EL (cell line): ENCODE measurements around the gene C1QTNF2.
A peak's percentile ranks its signal among the peaks of the same experiment; 100 is the strongest.
"Not testable (repeated sequence)": the region's sequence is repeated elsewhere in the genome, so short reads cannot be mapped to it uniquely, and the experiment has no call there.

Experiments
- DNase-seq: peaks from one replicate; pipeline ENCODE4 v3.0.0-alpha.2; 2016

Gene C1QTNF2

DNA sequence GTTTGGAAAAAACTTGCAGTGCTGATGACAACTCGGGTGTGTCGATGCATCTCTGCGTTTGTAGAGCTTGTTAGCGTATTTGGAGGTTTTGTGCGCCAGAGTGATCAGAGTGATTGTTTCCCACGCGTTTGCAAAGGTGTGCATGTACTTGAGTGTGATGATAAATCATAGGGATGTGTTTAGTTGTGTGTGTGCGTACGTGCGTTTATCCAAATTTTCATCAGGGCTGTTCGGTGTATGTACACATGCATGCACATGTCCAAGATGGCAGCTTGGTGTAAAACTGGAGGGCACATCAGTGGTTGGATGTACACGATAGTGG lies 248 bp upstream of the C1QTNF2 start:
- DNase-seq: no peak

DNA sequence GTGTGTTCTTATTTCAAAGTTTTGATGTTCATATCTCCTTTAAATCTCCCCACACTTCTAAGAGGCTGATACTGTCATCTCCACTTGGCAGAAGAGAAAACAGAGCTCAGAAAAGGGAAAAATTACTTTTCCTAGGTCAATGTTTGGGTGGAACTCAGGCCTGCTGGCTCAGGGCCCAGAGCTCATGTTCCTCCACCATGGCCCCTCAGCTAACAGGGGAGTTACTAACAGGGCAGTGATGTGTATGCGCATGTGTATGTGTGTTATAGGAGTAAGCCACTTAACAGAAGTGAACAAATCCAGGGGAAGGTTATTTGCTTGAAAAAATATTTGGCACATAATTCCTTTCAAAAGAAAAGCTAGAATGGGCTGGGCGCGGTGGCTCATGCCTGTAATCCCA lies 2.5 kb downstream of the C1QTNF2 start:
- no peak for DNase-seq

DNA sequence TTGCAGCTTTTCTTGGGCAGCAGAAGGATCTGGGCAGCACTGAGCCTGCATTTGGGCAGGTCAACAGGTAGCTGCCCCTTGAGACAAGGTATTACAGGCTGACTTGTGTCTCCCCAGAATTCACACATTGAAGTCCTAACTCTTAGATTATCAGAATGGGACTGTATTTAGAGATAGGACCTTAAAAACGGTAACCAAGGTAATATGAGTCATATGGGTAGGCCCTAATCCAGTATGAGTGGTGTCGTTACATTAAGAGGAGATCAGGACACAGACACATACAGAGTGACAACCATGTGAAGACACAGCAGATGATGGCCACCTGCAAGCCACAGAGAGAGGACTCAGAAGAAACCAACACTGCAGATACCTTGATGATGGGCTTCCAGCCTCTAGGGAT lies 3.2 kb downstream of the C1QTNF2 start:
- DNase-seq: no peak

DNA sequence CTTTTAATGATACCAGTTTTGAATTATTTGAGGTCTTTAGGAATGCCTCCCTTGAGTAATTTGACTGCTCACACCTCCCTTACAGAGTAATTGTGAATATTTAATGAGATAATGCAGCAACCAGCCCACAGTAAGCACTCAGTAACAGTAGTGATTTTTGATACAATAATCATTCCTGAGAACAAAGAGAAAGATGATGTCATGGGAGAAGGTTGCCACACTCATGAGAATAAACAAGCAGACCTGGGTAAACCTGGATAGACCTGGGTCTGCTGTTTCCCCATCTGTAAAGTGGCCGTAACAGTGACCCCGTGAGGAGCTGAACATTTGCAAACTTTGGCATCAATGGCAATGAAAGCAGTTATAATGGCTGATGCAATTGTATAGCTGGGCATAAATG lies 4.2 kb downstream of the C1QTNF2 start:
- no peak for DNase-seq

DNA sequence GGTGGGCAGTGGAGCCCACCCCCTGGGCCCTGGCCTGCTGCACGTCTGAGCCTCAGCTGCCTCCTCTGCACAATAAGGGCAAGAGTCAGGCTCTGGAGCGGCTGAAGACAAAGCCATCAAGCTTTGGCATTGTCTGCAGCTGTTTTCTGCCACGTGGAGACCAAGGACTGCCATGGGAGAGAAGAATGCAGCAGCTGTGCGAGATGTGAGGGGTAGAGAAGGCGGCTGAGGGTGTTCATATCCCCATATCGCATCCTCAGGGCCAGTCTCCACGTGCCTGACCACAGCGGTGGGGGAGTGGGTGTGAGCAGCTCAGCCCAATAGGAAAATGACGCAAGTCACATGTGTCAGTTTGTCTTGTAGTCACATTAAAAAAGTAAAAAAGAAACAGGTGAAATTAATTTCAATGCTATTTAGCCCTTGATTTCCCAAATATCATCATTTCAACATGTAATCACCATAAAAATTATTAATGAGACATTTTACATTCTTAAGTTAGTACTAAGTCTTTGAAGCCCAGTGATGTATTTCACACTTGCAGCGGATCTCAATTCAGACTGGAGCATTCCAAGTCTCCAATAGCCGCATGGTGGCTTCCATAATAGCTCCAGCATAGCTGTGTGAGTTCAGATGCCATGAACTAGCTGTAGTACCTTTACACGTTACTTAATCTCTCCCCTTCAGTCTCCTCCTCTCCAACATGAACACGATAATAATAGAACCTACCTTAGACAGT lies 6.6 kb downstream of the C1QTNF2 start:
- DNase-seq: no peak

DNA sequence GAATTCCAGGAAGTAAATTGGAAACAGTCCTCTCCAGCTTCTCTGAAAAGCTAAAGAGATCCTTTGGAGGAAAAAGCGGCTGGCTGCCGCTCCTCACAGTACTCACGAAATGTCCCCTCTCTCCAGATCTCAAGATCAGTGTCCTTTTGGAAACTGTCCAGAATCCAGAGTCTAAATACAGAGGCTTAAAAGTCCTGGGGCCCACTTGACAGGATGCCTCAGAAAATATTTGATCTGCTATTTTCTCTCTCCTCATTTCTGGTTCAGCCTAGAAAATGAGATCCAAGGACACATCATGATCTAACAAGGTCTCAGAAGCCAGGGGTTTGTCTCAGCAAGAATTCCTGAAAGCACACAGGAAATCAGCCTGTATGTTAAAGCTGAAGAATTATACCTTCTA lies 7.2 kb downstream of the C1QTNF2 start:
- no peak for DNase-seq

DNA sequence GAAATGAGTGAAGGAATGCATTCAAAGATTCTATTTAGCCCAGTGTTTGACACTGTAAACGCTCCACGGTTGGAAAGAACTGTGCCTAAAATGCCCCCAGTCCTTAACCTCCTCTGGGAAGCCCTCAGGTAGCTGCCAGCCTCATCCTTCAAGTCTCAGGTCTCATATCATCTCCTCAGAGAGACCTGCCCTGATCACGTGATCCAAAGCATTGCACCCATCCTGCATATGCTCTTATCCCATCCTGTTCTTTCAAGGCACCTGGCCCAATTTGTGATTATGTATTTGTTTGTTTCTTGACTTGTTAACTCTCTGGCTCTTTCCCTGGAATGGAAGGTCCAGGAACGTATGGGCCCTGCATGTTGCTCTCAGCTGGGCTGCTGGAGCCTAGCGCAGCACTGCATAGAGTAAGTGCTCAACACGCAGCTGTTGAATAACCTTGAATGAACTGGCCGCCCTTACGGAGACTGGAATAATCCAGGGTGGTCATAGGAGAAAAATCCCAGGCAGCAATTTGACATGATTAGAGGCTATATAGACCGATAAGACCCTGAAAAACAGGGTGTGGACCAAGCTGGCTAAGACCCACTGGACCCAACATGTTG lies 8.7 kb downstream of the C1QTNF2 start:
- DNase-seq: no peak

DNA sequence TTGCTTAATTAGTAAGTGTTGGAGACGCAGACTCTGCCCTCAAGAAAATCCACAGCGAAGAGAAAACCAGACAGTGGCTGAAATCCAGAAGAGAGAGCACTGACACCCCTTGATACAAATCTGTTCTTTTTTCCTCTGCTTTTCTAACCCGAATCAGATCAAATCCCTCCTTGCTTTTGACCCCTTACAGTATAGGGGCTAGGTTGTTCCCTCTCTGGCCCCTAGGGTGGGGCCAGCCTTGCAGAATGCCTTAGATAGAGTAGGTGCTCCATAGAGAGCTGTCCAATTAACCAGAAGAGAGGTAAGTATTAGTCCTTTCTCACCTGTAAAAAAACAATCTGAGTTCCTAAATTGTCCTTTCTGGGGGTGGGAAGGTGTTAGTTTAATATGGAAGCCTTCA lies 10.1 kb downstream of the C1QTNF2 start:
- DNase-seq: no peak

DNA sequence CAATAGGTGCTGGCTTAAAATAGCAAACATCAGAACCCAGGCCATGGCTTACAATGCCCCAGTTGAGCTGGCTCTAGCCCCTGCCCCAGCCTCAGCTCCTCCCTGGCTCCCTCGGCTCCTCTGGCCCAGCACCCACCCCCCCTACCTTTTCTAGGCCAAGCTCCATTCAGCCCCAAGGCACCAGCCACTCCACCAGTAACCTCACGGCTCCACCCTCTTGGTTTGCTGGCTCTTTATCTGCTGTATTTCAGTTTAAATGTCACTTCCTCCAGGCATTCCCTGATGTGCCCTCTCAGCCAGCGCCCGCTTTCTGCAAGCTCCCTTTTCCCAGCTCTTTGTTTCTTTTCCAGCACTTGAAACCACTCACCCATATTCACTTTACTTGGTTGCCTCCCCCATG lies 10.6 kb downstream of the C1QTNF2 start:
- DNase-seq: no peak

DNA sequence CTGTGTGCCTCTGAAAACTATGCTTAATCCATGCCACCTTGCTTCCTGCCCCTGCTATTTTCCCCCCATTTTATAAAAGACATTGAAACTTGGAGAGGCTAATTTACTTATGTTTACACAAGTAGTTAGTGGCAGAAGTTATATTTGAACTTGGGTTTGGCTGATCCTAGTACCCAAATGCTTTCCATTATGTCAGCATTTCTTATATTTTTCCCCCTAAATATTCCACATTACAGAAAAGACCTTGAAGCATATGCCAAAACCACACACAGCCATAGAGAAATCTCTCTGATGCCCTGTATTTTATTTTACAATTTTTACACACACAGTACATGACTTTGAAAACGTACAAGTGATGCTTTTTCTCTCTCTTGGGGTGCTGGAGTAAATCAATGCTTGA lies 11.2 kb downstream of the C1QTNF2 start:
- DNase-seq: no peak

DNA sequence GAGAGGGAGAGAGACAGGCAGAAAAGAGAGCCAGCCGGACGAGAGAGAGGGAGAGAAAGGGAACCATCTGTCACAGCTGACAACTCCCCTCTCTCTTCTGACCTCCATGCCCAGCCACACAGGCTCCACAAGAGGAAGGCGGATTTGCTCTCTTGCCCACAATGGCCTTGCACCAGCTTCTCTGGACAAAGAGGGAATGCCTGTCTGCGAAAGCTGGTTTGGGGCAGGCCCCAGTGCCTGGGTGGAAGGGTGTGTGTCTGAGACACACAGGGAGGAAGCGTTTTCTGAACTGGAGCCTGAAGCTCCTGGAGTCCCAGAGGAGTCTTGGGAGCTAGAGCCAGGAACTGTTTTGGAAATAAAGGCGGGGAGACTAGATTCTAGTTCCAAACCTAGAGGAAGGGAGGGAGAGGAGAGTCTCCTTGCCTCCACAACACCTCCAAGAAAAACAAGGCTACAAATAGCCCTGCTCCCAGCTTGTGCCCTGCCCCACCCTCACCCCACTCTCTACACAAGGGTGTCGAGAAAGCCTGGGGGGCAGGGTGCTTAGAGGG lies 12.5 kb downstream of the C1QTNF2 start:
- DNase-seq: no peak

DNA sequence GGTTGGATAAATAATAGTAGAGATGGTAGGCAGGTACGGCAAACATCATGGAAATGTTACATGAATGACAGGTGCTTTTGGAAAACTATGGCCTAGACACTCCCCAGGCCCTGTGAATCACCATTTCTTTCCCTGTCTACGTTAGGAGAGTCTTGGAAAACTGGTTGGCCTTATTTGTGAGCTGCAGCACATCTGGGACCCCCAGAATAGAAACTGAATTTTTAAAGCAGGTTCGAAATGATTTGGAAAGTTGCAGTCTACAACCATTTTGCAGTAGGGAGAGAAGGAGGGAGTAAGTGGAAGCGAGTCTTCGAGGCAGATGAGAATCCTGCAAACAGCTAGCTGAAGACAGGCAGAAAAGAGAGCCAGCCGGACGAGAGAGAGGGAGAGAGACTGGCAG lies 13.0 kb downstream of the C1QTNF2 start:
- DNase-seq: no peak

DNA sequence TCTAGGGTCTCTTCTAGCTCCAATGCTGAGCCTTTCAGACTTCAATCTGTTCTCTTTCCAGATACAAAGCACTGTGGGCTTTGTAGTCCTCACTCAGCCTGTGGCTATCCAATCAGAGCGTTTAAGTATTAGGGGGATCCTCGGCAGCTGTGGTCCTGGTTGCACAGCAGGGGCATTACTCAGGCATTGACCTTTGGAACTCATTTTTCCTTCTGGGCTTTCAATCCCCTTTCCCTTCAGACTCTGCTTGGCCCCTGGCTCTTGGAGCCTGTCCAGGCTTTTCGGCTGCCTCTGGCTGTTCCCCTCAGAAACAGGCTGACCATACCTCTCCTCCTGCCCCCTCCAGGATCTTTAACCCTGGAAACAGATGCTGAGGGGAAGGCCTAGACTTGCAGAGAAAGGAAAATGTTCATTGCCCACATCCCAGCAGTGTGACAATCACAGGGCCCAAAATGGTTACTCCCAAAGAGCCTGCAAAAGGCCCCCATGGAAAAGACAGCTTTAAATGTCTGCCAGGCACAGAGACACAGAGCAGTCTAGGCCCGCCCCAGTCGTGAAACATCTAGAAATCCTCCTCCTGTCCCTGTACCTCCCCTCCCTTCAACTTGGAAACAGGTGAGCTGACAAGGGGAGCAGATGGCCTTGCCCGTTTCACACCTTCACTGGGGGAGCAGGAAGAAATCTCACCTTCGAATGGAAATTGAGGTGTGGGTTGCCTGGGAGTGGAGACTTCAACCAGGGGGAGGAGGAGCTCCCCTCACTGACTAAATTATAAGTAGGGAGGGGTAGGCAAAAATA lies 13.7 kb downstream of the C1QTNF2 start:
- DNase-seq: no peak

DNA sequence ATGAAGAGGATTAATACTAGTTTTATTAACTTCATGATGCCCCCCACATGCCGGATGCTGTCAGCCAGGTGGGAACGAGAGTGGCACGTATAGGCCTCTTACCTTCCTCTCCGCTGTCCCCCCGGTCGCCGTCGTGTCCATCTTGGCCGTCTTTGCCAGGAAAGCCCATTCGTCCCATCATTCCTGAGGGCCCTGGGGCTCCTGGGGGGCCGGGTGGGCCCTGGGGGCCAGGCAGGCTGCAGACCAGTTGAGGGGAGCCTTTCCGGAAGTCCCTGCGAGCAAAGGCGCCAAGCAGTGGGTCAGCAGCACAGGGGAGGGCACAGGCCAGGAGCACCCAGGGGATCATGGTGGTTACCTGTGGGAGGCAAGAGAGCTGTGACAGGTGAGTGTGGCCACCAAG lies 15.8 kb downstream of the C1QTNF2 start:
- no peak for DNase-seq

DNA sequence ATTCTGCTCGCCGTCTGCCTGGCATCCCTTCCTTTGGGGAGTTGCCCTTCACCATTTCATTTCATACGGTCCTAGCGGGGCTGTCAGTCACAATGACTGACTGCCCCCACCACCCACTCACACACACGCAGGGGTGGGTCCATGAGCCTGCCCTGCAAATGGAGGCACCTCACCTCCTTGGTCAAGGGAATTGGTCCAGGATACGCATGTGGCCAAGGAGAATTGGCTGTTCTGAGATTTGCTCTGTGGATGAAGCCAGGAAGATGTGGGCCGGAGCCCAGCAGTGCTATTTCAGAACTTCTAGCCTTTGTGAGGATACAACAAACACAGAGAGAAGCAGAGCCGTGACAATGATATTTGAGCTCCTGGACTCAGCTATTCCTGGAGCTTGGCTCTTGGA lies 17.0 kb downstream of the C1QTNF2 start:
- no peak for DNase-seq

DNA sequence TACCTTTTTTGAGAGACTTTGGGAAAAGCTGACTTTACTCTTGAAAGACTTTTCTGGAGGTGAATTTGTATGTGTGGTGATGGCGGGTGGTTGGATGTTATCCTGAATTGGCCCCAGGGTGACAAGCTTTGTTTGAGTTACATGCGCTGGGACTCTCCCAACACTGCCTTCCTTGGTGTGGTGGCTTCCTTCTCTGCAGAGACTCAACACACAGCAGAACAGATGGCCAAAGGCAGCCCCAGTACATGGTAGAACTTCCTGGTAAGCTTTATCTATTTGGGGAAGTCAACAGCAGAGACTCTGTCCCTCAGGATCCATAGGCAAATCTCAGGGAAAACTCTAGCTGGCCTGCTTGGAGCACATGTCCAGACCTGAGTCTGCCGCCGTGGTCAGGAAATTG lies 18.1 kb downstream of the C1QTNF2 start:
- no peak for DNase-seq

DNA sequence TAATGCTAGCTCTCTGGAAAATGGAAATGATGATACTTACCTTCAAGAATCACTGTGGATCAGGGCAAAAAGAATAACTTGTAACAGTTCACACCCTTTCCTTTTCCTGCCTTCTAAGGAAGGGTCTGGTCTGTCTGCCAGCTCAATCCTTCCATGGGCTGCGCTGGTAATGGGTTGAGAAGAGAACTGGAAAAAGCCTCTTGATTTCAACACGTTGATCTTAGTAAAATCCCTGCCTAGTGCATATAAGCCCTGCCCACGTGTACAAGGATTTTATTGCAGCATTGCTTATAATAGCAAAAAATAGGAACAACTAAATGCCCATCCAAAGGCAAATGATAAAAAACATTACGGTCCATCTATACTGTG lies 20.5 kb downstream of the C1QTNF2 start:
- DNase-seq: no peak

DNA sequence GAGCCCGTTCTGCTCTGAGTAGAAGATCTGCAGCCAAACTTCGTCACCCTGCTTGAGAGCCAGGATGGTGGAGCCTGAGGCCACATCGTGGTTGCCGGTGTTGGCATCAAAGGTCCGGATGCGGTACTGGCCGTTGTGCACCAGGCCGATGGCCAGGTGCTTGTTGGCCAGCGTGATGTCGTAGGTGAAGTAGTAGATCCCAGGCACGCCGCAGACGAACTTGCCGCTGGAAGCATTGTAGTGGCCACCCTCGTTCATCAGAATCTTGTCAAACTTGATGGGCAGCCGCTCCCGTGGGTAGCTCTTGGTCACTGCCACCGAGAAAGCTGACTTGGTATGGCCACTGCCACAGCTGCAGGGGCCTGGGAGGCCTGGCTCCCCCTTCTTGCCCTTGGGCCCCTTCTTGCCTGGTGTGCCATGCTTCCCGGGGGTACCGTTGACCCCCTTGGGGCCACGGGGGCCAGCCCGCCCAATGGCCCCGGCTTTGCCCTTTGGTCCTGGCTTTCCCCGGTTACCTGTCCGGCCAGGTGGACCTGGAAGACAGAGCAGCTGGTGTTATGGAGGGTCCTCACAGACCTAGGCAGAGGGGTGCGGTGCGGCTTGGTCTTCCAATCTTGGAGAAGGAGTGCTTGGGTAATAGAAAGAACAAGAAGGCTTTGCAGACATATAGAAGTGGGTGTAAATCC lies 21.0 kb downstream of the C1QTNF2 start:
- DNase-seq: no peak

DNA sequence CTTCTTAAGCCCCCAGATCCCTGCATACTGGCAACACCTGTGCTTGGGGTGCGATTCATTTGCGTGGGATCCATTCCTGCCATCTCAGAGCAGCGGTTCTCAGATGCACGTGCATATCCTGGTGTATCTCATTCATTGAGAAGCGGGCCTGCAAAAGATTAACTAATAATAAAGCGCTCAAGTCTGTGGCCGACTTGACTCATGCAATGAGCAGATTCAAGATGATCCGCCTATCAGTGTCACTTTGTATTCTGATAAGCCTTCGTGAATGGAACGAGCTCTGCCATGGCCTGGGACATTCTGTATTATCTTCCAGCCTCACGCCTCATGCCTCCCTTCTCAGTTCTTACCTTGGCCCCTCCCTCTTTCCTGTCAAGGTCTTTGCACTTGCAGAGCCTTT lies 22.3 kb downstream of the C1QTNF2 start:
- DNase-seq: no peak

DNA sequence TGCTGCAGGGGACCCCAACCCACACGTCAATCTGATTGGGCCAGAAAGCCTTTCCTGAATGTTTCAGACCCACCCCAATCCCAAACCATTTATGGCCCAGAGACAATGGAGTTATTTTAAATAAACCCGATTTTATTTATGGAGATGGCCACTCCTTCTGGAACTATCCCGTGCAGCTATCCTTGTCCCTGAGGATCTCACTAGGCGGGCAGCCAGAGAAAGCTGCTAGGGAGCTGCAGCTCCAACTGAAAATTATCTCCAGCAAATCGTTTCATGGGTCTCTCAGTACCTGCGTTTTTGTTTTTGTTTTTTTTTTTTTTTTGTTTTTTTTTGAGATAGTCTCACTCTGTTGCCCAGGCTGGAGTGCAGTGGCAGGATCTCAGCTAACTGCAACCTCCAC lies 23.0 kb downstream of the C1QTNF2 start:
- no peak for DNase-seq

DNA sequence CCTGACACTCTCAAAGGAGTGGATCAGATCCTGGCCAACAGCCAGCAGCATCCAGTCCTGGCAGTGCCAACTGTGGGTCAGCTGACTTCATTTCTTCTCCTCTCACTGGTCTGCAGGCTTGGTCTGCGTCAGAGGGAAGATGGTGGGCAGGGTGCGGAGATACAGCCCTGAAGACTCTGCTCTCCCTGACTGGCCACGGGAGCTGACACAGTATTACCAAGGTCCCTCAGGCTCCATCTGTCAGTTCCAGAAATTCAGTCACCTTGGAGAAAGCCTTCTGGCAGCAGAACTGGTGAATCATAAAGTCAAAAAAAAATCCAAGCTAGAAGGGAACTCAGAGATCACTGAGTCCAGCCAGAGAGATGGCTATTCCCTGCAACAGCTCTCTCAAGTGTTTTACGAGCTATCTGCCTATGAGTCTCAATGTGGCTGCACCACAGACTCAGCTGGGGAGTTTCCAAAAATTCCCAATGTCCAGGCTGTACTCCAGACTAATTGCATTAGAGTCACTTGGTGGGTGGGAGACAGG lies 27.9 kb downstream of the C1QTNF2 start:
- DNase-seq: peak; percentile 61

DNA sequence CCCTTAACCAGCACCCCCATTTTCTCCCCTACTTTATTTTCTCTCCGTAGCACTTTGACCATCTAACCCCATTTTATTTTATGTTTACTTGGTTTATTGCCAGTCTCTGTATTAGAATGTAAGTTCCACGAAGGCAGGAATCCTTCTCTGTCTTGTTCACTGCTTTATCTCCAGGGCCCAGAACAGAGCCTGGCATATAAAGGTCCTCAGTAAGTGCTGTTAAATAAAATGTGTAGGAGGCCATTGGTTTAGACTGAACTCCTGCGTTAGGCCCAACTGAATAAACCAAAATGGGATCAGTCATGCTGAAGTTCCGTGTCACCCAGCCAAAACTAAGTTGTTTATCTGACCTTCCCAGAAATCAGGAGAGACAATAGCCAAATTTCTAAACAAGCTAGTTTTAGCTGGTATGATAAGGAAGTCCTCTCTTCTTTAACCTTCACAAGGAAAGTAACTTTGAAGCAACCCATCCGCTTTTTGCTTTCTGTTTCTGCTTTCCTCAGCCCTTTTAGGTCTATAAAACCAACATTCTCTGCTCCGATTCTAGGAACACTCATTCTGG lies 29.0 kb downstream of the C1QTNF2 start:
- DNase-seq: no peak

DNA sequence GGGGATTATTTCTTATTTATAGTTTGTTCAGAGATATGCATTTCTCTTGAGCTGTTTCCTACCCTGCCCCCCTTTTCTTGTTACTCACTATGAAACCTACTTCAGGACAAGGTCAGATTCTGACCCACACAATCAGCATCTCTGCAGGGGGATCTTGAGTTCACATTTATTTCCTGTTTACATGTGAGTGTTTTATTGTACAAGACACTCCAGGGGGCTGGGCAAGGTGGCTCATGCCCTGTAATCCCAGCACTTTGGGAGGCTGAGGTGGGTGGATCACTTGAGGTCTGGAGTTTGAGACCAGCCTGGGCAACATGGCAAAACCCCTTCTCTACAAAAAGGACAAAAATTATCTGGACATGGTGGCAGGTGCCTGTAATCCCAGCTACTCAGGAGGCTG lies 29.9 kb downstream of the C1QTNF2 start:
- not testable (repeated sequence) for DNase-seq
